Stomach (tissue), 19 donors: ENCODE measurements around the gene ZDHHC18. TPM values are rescaled to one million over a fixed set of nuclear protein-coding genes. Genes with fewer than 3 reads are reported as not detected.

ENCODE experiments used
- DNase-seq, 2 donors: peaks; one replicate each; pipeline versions ENCODE4 v3.0.0 to v3.0.0-alpha.2; 2013 to 2019
- H3K27ac ChIP-seq, 5 donors: fragments of 200-600 bp in 4 of 5; sonication (generic) in 4 of 5; one replicate each; pipeline ENCODE4 v1.5.1; 2013 to 2019; ENCODE audit warnings: mild to moderate bottlenecking in 1 of 5, moderate library complexity in 1 of 5
- H3K27me3 ChIP-seq, 3 donors: fragments of 200-600 bp; sonication (generic); one replicate each; pipeline ENCODE4 v1.5.1; 2017 to 2019; ENCODE audit warnings: mixed run types in 1 of 3
- H3K36me3 ChIP-seq, 4 donors: fragments of 200-600 bp; sonication (generic); 1 replicate in 3 of 4; 2 replicates in 1 of 4; pipeline ENCODE4 v1.5.1; 2016 to 2019
- H3K4me1 ChIP-seq, 4 donors: fragments of 200-600 bp; sonication (generic); one replicate each; pipeline ENCODE4 v1.5.1; 2016 to 2019
- H3K4me3 ChIP-seq, 4 donors: fragments of 200-600 bp; sonication (generic) in 3 of 4; one replicate each; pipeline ENCODE4 v1.5.1; 2016 to 2019; ENCODE audit warnings: mild to moderate bottlenecking in 1 of 4
- H3K9me3 ChIP-seq, 4 donors: fragments of 200-600 bp; sonication (generic); one replicate each; pipeline ENCODE4 v1.5.1; 2016 to 2019
- EP300 ChIP-seq: sonication (generic); formaldehyde crosslinking; IDR thresholded peaks from one replicate; pipeline ENCODE4 v1.6.1; 2017; ENCODE audit warnings: antibody characterized with exemption
- POLR2A ChIP-seq, 4 donors: fragments of 450-650 bp; IDR thresholded peaks; one replicate each; pipeline ENCODE4 v1.6.1; 2016; ENCODE audit warnings: antibody characterized with exemption in 4 of 4, control low read depth in 2 of 4, mild to moderate bottlenecking in 1 of 4, moderate library complexity in 1 of 4
- POLR2AphosphoS5 ChIP-seq, 3 donors: sonication (generic); formaldehyde crosslinking; IDR thresholded peaks; one replicate each; pipeline ENCODE4 v1.6.1; 2016; ENCODE audit warnings: antibody characterized with exemption in 3 of 3
- WGBS, 5 donors: extraction: QIAGEN DNeasy Blood & Tissue Kit in 3 of 5; methylation state at CpG; one replicate each; pipeline versions ENCODE4 v1.1.5 to v1.1.7; 2013 to 2018; 5-methylcytosine and 5-hydroxymethylcytosine counted together
- intact Hi-C: fragments of 100-400 bp; cut with DNase I; formaldehyde crosslinking; loops from one replicate; pipeline ENCODE4 v1.15.1; 2023; ENCODE audit warnings: low total_unique reads
- long read RNA-seq, 10 donors: transcript quantifications; one replicate each; lab custom pipeline, GENCODE V29; 2026
- polyA plus RNA-seq, 3 donors: library from polyadenylated mRNA; stranded (reverse); fragments of 200-250 nt; gene quantifications; one replicate each; pipeline ENCODE4 v1.2.3, GENCODE V29; 2013
- total RNA-seq, 5 donors: library from RNA; depleted of rRNA; stranded (reverse); fragments of >200 nt; gene quantifications; one replicate each; pipeline versions ENCODE4 v1.1.0 to v1.2.3, GENCODE V29; 2014 to 2016
- TF ChIP-seq, protein P1 (sequence below), 7 experiments: fragments of 450-650 bp in 4 of 7; fragments of 200-600 bp in 3 of 7; sonication (generic) in 3 of 7; IDR thresholded peaks; one replicate each; pipeline ENCODE4 v1.5.1; 2016 to 2019; ENCODE audit warnings: antibody characterized with exemption in 7 of 7, control low read depth in 2 of 7, mild to moderate bottlenecking in 1 of 7
- donor health status: healthy with polysubstance abuse.
- donor health status: Bipolar disorder and iron deficiency.
- donor health status: healthy.

Gene ZDHHC18
- 10 to 100 TPM in 3 of 5 donors, 1 to 10 TPM in 2; 5.2 to 81.7 (median 13.3) TPM for total RNA-seq
- polyA plus RNA-seq: 1 to 10 TPM; 6.3 to 9.0 (median 6.7) TPM
- long read RNA-seq, donor 1, full-length matches to known transcripts: 1 of 1 reads
- long read RNA-seq, donor 1, partial matches to known transcripts: 0 of 1 reads
- long read RNA-seq, donor 1, other reads (novel, unspliced or antisense): 0 of 1 reads
- long read RNA-seq, donor 2: 0 reads
- long read RNA-seq, donor 3, full-length matches to known transcripts: 1 of 7 reads
- long read RNA-seq, donor 3, partial matches to known transcripts: 6 of 7 reads
- long read RNA-seq, donor 3, other reads (novel, unspliced or antisense): 0 of 7 reads
- long read RNA-seq, donor 4: 0 reads
- long read RNA-seq, donor 5, full-length matches to known transcripts: 3 of 3 reads
- long read RNA-seq, donor 5, partial matches to known transcripts: 0 of 3 reads
- long read RNA-seq, donor 5, other reads (novel, unspliced or antisense): 0 of 3 reads
- long read RNA-seq, donor 6: 0 reads
- long read RNA-seq, donor 7, full-length matches to known transcripts: 4 of 4 reads
- long read RNA-seq, donor 7, partial matches to known transcripts: 0 of 4 reads
- long read RNA-seq, donor 7, other reads (novel, unspliced or antisense): 0 of 4 reads
- long read RNA-seq, donor 8, full-length matches to known transcripts: 1 of 1 reads
- long read RNA-seq, donor 8, partial matches to known transcripts: 0 of 1 reads
- long read RNA-seq, donor 8, other reads (novel, unspliced or antisense): 0 of 1 reads
- long read RNA-seq, donor 9: 0 reads
- long read RNA-seq, donor 10, full-length matches to known transcripts: 1 of 1 reads
- long read RNA-seq, donor 10, partial matches to known transcripts: 0 of 1 reads
- long read RNA-seq, donor 10, other reads (novel, unspliced or antisense): 0 of 1 reads

- WGBS, 5 donors: 0 to 1% (median 1%) methylated on average over 44 to 102 of the region's 107 CpGs
- H3K4me3 ChIP-seq: peak within 1 kb of the TSS; percentile 79 to 94 (median 80)
- peak; percentile 76 to 91 for DNase-seq
- intact Hi-C loops: no loop called here
- no peaks in the 10 kb centered on the region for H3K27me3 ChIP-seq
- TF ChIP-seq POLR2A (IDR thresholded peaks at IDR 0.05) (no peak), POLR2AphosphoS5 (IDR thresholded peaks at IDR 0.05) (peak in 1 of 3 donors; percentile 7), EP300 (no peak)
- TF ChIP-seq, protein P1, sequence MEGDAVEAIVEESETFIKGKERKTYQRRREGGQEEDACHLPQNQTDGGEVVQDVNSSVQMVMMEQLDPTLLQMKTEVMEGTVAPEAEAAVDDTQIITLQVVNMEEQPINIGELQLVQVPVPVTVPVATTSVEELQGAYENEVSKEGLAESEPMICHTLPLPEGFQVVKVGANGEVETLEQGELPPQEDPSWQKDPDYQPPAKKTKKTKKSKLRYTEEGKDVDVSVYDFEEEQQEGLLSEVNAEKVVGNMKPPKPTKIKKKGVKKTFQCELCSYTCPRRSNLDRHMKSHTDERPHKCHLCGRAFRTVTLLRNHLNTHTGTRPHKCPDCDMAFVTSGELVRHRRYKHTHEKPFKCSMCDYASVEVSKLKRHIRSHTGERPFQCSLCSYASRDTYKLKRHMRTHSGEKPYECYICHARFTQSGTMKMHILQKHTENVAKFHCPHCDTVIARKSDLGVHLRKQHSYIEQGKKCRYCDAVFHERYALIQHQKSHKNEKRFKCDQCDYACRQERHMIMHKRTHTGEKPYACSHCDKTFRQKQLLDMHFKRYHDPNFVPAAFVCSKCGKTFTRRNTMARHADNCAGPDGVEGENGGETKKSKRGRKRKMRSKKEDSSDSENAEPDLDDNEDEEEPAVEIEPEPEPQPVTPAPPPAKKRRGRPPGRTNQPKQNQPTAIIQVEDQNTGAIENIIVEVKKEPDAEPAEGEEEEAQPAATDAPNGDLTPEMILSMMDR (IDR thresholded peaks at IDR 0.05): peak in 3 of 7 experiments; percentile 11 to 72 (median 40)
- H3K36me3 ChIP-seq: peaks cover 0 to 7% (median 3%) of the 10 kb centered on the region in 4 donors
- peak within 1 kb of the TSS; percentile 81 to 89 (median 86) for H3K27ac ChIP-seq
- no peaks in the 10 kb centered on the region for H3K9me3 ChIP-seq
- H3K4me1 ChIP-seq: peaks cover 32 to 57% (median 47%) of the 10 kb centered on the region in 4 donors
Observed at GRCh38 chr1:26826261-26827105, at the start of gene ZDHHC18. Gene ZDHHC18, plus strand, starts transcription at chr1:26826688. Its CDS starts 117 bp downstream, at chr1:26826805.

- 68 to 80% (median 69%) methylated on average over 11 of the region's 11 CpGs for WGBS, 5 donors
- H3K36me3 ChIP-seq: peaks cover 54 to 82% (median 75%) of the 10 kb centered on the region in 4 donors
Observed at GRCh38 chr1:26779098-26779668, 47.3 kb upstream of the ZDHHC18 start.

DNA sequence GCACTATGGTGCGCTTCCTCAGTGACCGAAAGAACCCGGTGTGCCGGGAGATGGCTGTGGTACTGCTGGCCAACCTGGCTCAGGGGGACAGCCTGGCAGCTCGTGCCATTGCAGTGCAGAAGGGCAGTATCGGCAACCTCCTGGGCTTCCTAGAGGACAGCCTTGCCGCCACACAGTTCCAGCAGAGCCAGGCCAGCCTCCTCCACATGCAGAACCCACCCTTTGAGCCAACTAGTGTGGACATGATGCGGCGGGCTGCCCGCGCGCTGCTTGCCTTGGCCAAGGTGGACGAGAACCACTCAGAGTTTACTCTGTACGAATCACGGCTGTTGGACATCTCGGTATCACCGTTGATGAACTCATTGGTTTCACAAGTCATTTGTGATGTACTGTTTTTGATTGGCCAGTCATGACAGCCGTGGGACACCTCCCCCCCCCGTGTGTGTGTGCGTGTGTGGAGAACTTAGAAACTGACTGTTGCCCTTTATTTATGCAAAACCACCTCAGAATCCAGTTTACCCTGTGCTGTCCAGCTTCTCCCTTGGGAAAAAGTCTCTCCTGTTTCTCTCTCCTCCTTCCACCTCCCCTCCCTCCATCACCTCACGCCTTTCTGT, 46.0 kb upstream of the ZDHHC18 start:
- peaks cover 42 to 70% (median 62%) of the 10 kb centered on the region in 4 donors for H3K36me3 ChIP-seq
- peak overlapping the region in 1 of 5 donors; percentile 98 for H3K27ac ChIP-seq
- H3K4me1 ChIP-seq: peaks cover 33 to 73% (median 47%) of the 10 kb centered on the region in 4 donors
- WGBS, 5 donors: 79 to 87% (median 83%) methylated on average over 18 to 21 of the region's 21 CpGs
- intact Hi-C loops: loop anchor here (10.0 kb wide), 1 partner anchor 96 kb away; no protein-coding TSS in a partner anchor
- H3K4me3 ChIP-seq: no peak overlapping the region
- no peak for DNase-seq
- no peaks in the 10 kb centered on the region for H3K27me3 ChIP-seq
- TF ChIP-seq POLR2AphosphoS5 (IDR thresholded peaks at IDR 0.05) (no peak), POLR2A (IDR thresholded peaks at IDR 0.05) (no peak)
- TF ChIP-seq, protein P1 (IDR thresholded peaks at IDR 0.05): no peak
- no peaks in the 10 kb centered on the region for H3K9me3 ChIP-seq

More at GRCh38 chr1:26779098-26779668, 47.3 kb upstream of the ZDHHC18 start:
- TF ChIP-seq POLR2A (IDR thresholded peaks at IDR 0.05) (no peak), EP300 (no peak)
- TF ChIP-seq, protein P1 (IDR thresholded peaks at IDR 0.05): no peak
- intact Hi-C loops: no loop called here
- Histone ChIP-seq H3K27ac (no peak overlapping the region), H3K4me3 (no peak overlapping the region), H3K9me3 (no peaks in the 10 kb centered on the region), H3K4me1 (peaks cover 21 to 64% (median 34%) of the 10 kb centered on the region in 4 donors), H3K27me3 (no peaks in the 10 kb centered on the region)
- DNase-seq: no peak
